HEK293 (cell line): Measurements from ENCODE around the gene MYO1G.

Experiments
- CTCF ChIP-seq: fragments of 450-650 bp; formaldehyde crosslinking; IDR thresholded peaks from 2 replicates; pipeline ENCODE4 v1.5.1; 2016; ENCODE audit warnings: missing biosample characterization, missing genetic modification characterization
- PBX3 ChIP-seq: sonication (generic); formaldehyde crosslinking; IDR thresholded peaks from 2 replicates; pipeline ENCODE4 v1.8.1; 2022; ENCODE audit warnings: mild to moderate bottlenecking, moderate library complexity, missing genetic modification reagents
- YY2 ChIP-seq: fragments of 450-650 bp; formaldehyde crosslinking; IDR thresholded peaks from 2 replicates; pipeline ENCODE4 v1.5.1; 2016; ENCODE audit warnings: missing biosample characterization, missing genetic modification characterization
- ZNF239 ChIP-seq: fragments of 450-650 bp; formaldehyde crosslinking; IDR thresholded peaks from 2 replicates; pipeline ENCODE4 v1.5.1; 2016; ENCODE audit warnings: missing biosample characterization, missing genetic modification characterization
- ZNF335 ChIP-seq: fragments of 450-650 bp; formaldehyde crosslinking; conservative IDR thresholded peaks from 2 replicates; pipeline ENCODE4 v1.5.1; 2016; ENCODE audit warnings: missing biosample characterization, missing genetic modification characterization
- ZNF501 ChIP-seq: fragments of 450-650 bp; formaldehyde crosslinking; IDR thresholded peaks from 2 replicates; pipeline ENCODE4 v1.5.1; 2016; ENCODE audit warnings: missing biosample characterization, missing genetic modification characterization
- ZSCAN4 ChIP-seq: fragments of 450-650 bp; formaldehyde crosslinking; IDR thresholded peaks from 2 replicates; pipeline ENCODE4 v1.5.1; 2017; ENCODE audit warnings: missing biosample characterization, missing genetic modification characterization
- ZSCAN5A ChIP-seq: fragments of 450-650 bp; formaldehyde crosslinking; IDR thresholded peaks from 2 replicates; pipeline ENCODE4 v1.5.1; 2016; ENCODE audit warnings: missing biosample characterization, missing genetic modification characterization

- no peak for TF ChIP-seq ZNF335 (tag by site-specific recombination)
- TF ChIP-seq ZSCAN5A (tag by site-specific recombination) = no peak
- TF ChIP-seq ZNF501 (tag by site-specific recombination) = no peak
- TF ChIP-seq CTCF = no peak
- no peak for TF ChIP-seq YY2 (tag by site-specific recombination)
- TF ChIP-seq ZNF239 = no peak
- no peak for TF ChIP-seq PBX3
- TF ChIP-seq ZSCAN4 (tag by site-specific recombination) = no peak
Measured at GRCh38 chr7:44935583-44935982, 43.2 kb downstream of the MYO1G start.
